ENCODE results near the gene PTCD1. TPM values are rescaled to one million over a fixed set of nuclear protein-coding genes. Genes with fewer than 3 reads are reported as not detected.
"Not testable (repeated sequence)": the region's sequence is repeated elsewhere in the genome, so short reads cannot be mapped to it uniquely, and the experiment has no call there.

Gene PTCD1
- total RNA-seq, 1 donor from 2014 or later, result 8.4 TPM

DNA sequence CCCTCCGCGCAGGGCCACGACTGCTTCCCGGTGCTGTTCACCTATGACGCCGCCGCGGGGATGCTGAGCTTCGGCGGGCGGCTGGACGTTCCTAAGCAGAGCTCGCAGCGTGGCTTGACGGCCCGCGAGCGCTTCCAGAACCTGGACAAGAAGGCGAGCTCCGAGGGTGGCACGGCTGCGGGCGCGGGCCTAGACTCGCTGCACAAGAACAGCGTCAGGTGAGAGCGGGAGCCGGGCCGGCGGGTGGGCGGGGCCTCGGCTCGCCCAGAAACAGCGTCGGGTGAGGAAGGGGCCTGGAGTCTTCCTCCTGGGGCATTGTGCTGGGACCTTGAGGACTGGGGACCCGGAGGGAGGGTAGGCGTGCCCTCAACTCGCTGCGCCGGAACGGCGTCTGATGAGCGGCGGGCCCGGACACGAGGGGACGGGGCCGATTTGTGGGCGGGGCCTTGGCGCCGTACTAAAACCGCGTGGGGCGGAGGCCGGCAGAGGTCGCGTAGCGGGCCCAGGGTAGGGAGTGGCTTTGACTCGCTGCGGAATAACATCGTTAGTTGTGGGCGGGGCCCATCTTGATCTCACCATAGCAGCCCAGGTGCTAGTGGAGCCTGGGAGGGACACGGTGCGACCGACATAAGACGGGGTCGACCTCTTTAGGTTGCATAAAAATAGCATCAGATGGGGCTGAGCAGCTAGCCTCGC is 45.8 kb downstream of the PTCD1 start:
- H3K36me3 Mint-ChIP-seq (ENCODE audit: low read depth), result peaks cover 79% of the 10 kb centered on the region
- DNase-seq (peak; percentile 79), ATAC-seq (ENCODE audit: low read depth) (peak; percentile 92)
- no peaks in the 10 kb centered on the region for H3K27me3 Mint-ChIP-seq
- intact Hi-C loops (cut with micrococcal nuclease), result loop anchor here (1.0 kb wide), 3 partner anchors 12 to 19 kb away; partner anchors contain the start of genes ARPC1B, BUD31 and PDAP1
- H3K9me3 Mint-ChIP-seq, result no peaks in the 10 kb centered on the region
- H3K4me3 Mint-ChIP-seq, result peak overlapping the region; percentile 84
- H3K4me1 Mint-ChIP-seq, result peaks cover 28% of the 10 kb centered on the region
- TF ChIP-seq CTCF (IDR thresholded peaks at IDR 0.05), result no peak
- peak overlapping the region; percentile 78 for H3K27ac Mint-ChIP-seq
- CTCF ChIA-PET, result interaction anchor here (0.8 to 1.4 kb wide), 3 partner anchors 15 to 28 kb away, joined by 4 to 5 read pairs (median 4); partner anchors contain the start of genes BUD31 and PDAP1
- POLR2A ChIA-PET, result interaction anchor here (0.5 to 4.0 kb wide), 12 partner anchors 9 to 165 kb away, joined by 3 to 62 read pairs (median 5); partner anchors contain the start of genes ARPC1A, ARPC1B, BUD31 and PDAP1

DNA sequence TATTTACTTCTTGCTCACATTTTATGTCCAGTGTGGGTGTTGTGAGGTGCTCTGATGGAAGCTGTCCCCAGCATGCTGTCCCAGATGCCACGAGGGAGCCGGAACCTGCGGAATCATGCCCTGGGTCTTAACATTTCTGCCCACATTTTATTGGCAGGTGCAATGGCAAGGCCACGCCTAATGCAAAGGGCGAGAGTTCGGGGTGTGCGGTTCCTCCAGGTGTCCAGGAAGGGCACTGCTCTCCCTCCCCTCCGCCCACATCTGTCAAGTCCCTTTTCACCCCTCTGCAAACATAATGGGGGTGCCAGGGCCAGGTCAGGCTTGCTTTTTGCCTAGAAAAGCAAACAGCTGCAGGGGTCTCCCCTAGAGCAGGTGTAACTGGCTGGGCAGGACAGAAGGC is 46.6 kb downstream of the PTCD1 start:
- ChIA-PET POLR2A (interaction anchor here (0.8 to 4.0 kb wide), 8 partner anchors 8 to 66 kb away, joined by 3 to 62 read pairs (median 7); partner anchors contain the start of genes ARPC1A, ARPC1B, BUD31 and PDAP1), CTCF (no interaction called here)
- peaks cover 79% of the 10 kb centered on the region for H3K36me3 Mint-ChIP-seq (ENCODE audit: low read depth)
- peaks cover 26% of the 10 kb centered on the region for H3K4me1 Mint-ChIP-seq
- intact Hi-C loops (cut with micrococcal nuclease), result no loop called here
- no peak for DNase-seq
- H3K27me3 Mint-ChIP-seq, result no peaks in the 10 kb centered on the region
- no peak for ATAC-seq (ENCODE audit: low read depth)
- H3K4me3 Mint-ChIP-seq, result peak overlapping the region; percentile 29
- TF ChIP-seq CTCF (IDR thresholded peaks at IDR 0.05), result no peak
- peak overlapping the region; percentile 31 for H3K27ac Mint-ChIP-seq
- H3K9me3 Mint-ChIP-seq, result no peaks in the 10 kb centered on the region

GRCh38 chr7:99390941-99391602 is 47.5 kb downstream of the PTCD1 start:
- DNase-seq, result no peak
- ATAC-seq (ENCODE audit: low read depth), result no peak
- no peak overlapping the region for H3K27ac Mint-ChIP-seq
- no peaks in the 10 kb centered on the region for H3K9me3 Mint-ChIP-seq
- CTCF ChIA-PET, result no interaction called here
- TF ChIP-seq CTCF (IDR thresholded peaks at IDR 0.05), result no peak
- intact Hi-C loops (cut with micrococcal nuclease), result no loop called here
- no peak overlapping the region for H3K4me3 Mint-ChIP-seq
- peaks cover 29% of the 10 kb centered on the region for H3K4me1 Mint-ChIP-seq
- POLR2A ChIA-PET, result interaction anchor here (0.7 to 4.0 kb wide), 4 partner anchors 10 to 107 kb away, joined by 3 to 62 read pairs (median 22); partner anchors contain the start of genes ARPC1B, BUD31 and PDAP1
- H3K27me3 Mint-ChIP-seq, result no peaks in the 10 kb centered on the region
- H3K36me3 Mint-ChIP-seq (ENCODE audit: low read depth), result peaks cover 80% of the 10 kb centered on the region

- no peak for DNase-seq
- ChIA-PET POLR2A (interaction anchor here (1.1 to 4.0 kb wide), 2 partner anchors 15 to 18 kb away, joined by 8 to 18 read pairs; partner anchors contain the start of genes BUD31 and PDAP1), CTCF (no interaction called here)
- peaks cover 71% of the 10 kb centered on the region for H3K36me3 Mint-ChIP-seq (ENCODE audit: low read depth)
- peaks cover 31% of the 10 kb centered on the region for H3K4me1 Mint-ChIP-seq
- H3K9me3 Mint-ChIP-seq, result no peaks in the 10 kb centered on the region
- intact Hi-C loops (cut with micrococcal nuclease), result no loop called here
- ATAC-seq (ENCODE audit: low read depth), result no peak
- H3K4me3 Mint-ChIP-seq, result no peak overlapping the region
- H3K27me3 Mint-ChIP-seq, result no peaks in the 10 kb centered on the region
- no peak for TF ChIP-seq CTCF (IDR thresholded peaks at IDR 0.05)
- H3K27ac Mint-ChIP-seq, result no peak overlapping the region
These were observed 48.8 kb downstream of the PTCD1 start for GRCh38 chr7:99389772-99390171.

GRCh38 chr7:99387912-99388311 is 50.7 kb downstream of the PTCD1 start:
- H3K27ac Mint-ChIP-seq, result no peak overlapping the region
- POLR2A ChIA-PET, result interaction anchor here (4.0 kb wide), 1 partner anchor 20 kb away, joined by 18 read pairs; the partner anchor contains the start of genes BUD31 and PDAP1
- no peak overlapping the region for H3K4me3 Mint-ChIP-seq
- intact Hi-C loops (cut with micrococcal nuclease), result loop anchor here (1.0 kb wide), 1 partner anchor 23 kb away; no protein-coding TSS in a partner anchor
- H3K9me3 Mint-ChIP-seq, result no peaks in the 10 kb centered on the region
- no peaks in the 10 kb centered on the region for H3K27me3 Mint-ChIP-seq
- no peak for TF ChIP-seq CTCF (IDR thresholded peaks at IDR 0.05)
- ATAC-seq (ENCODE audit: low read depth) (no peak), DNase-seq (no peak)
- peaks cover 31% of the 10 kb centered on the region for H3K4me1 Mint-ChIP-seq
- H3K36me3 Mint-ChIP-seq (ENCODE audit: low read depth), result peaks cover 69% of the 10 kb centered on the region
- CTCF ChIA-PET, result interaction anchor here (1.6 to 1.7 kb wide), 2 partner anchors 15 to 23 kb away, joined by 6 to 7 read pairs; no protein-coding TSS in a partner anchor

- ATAC-seq (ENCODE audit: low read depth); DNase-seq; H3K4me3 Mint-ChIP-seq; H3K27me3 Mint-ChIP-seq; H3K27ac Mint-ChIP-seq; H3K9me3 Mint-ChIP-seq: not testable (repeated sequence)
- H3K4me1 Mint-ChIP-seq, result peaks cover 29% of the 10 kb centered on the region
- peaks cover 67% of the 10 kb centered on the region for H3K36me3 Mint-ChIP-seq (ENCODE audit: low read depth)
- POLR2A ChIA-PET, result interaction anchor here (1.0 to 4.0 kb wide), 4 partner anchors 12 to 22 kb away, joined by 4 to 18 read pairs (median 5); partner anchors contain the start of genes ARPC1B, BUD31 and PDAP1
- intact Hi-C loops (cut with micrococcal nuclease), result loop anchor here (1.0 kb wide), 1 partner anchor 22 kb away; no protein-coding TSS in a partner anchor
- CTCF ChIA-PET, result interaction anchor here (0.6 to 1.7 kb wide), 6 partner anchors 9 to 23 kb away, joined by 3 to 7 read pairs (median 3); no protein-coding TSS in a partner anchor
These were observed 51.4 kb downstream of the PTCD1 start for GRCh38 chr7:99387239-99387635.
